Activated CD4-positive, alpha-beta T cell treated with anti-CD3 and anti-CD28 coated beads for 36 hours (primary cell): ENCODE results near the gene FILIP1L. TPM values are rescaled to one million over a fixed set of nuclear protein-coding genes. Genes with fewer than 3 reads are reported as not detected.
A peak's percentile ranks its signal among the peaks of the same experiment; 100 is the strongest.

Source experiments
- ATAC-seq: fragments of 200-7000 bp; cut with Tn5 transposase; one replicate; pipeline ENCODE4 v1.10.0; 2021; ENCODE audit warnings: mild to moderate bottlenecking, moderate library complexity
- CTCF ChIA-PET: fragments of 350-600 bp; sonication (Branson Sonifier 250); formaldehyde crosslinking; loops from one replicate; lab custom pipeline; 2021; ENCODE audit warnings: antibody characterized with exemption; lab: Charles Lee
- POLR2A ChIA-PET: fragments of 350-600 bp; sonication (Branson Sonifier 250); formaldehyde crosslinking; loops from one replicate; lab custom pipeline; 2021; ENCODE audit warnings: antibody characterized with exemption, inconsistent platforms; lab: Charles Lee
- DNase-seq: peaks from one replicate; pipeline ENCODE4 v3.0.0-alpha.2; 2020
- H3K27ac Mint-ChIP-seq: one replicate; pipeline ENCODE4 v1.8.0; 2021; ENCODE audit warnings: mixed read lengths
- H3K27me3 Mint-ChIP-seq: one replicate; pipeline ENCODE4 v1.8.0; 2021; ENCODE audit warnings: mixed read lengths
- H3K36me3 Mint-ChIP-seq: one replicate; pipeline ENCODE4 v1.8.0; 2021; ENCODE audit warnings: low read depth, mixed read lengths
- H3K4me1 Mint-ChIP-seq: one replicate; pipeline ENCODE4 v1.8.0; 2021; ENCODE audit warnings: mixed read lengths
- H3K4me3 Mint-ChIP-seq: one replicate; pipeline ENCODE4 v1.8.0; 2021; ENCODE audit warnings: mild to moderate bottlenecking, moderate library complexity, mixed read lengths
- H3K9me3 Mint-ChIP-seq: one replicate; pipeline ENCODE4 v1.8.0; 2021; ENCODE audit warnings: low read depth, mixed read lengths
- intact Hi-C, 2 experiments: fragments of 100-400 bp; cut with DNase I in 1 of 2; cut with micrococcal nuclease in 1 of 2; formaldehyde crosslinking; loops; one replicate each; pipeline versions ENCODE4 v1.14.2 to v1.15.1; 2022 to 2024; cut with DNase I, micrococcal nuclease
- total RNA-seq, 2 experiments: library from RNA; stranded (reverse); gene quantifications; one replicate each; pipeline ENCODE4 v1.2.3, GENCODE V29; 2021

Gene FILIP1L
- total RNA-seq, 2 experiments from 2014 or later: 0.11 TPM; not detected in 1

- ATAC-seq: peak; percentile 50
- Mint-ChIP-seq H3K27me3 (no peaks in the 10 kb centered on the region), H3K9me3 (no peaks in the 10 kb centered on the region), H3K27ac (peak overlapping the region; percentile 89), H3K4me1 (peaks cover 26% of the 10 kb centered on the region), H3K36me3 (peaks cover 8% of the 10 kb centered on the region), H3K4me3 (no peak overlapping the region)
- POLR2A ChIA-PET: no interaction called here
- intact Hi-C loops: no loop called here
- CTCF ChIA-PET: no interaction called here
- DNase-seq: no peak
These were observed 7.7 kb downstream of the FILIP1L start for GRCh38 chr3:100106531-100107141.

- DNase-seq: no peak
- ATAC-seq: no peak
- Mint-ChIP-seq H3K4me1 (peaks cover 26% of the 10 kb centered on the region), H3K9me3 (no peaks in the 10 kb centered on the region), H3K4me3 (no peak overlapping the region), H3K27me3 (no peaks in the 10 kb centered on the region), H3K27ac (peak overlapping the region; percentile 89), H3K36me3 (peaks cover 8% of the 10 kb centered on the region)
- POLR2A ChIA-PET: no interaction called here
- intact Hi-C loops: no loop called here
- CTCF ChIA-PET: interaction anchor here (0.6 to 1.3 kb wide), 3 partner anchors 16 to 315 kb away, joined by 3 read pairs; no protein-coding TSS in a partner anchor
These were observed 8.2 kb downstream of the FILIP1L start for GRCh38 chr3:100106094-100106493.

GRCh38 chr3:100105501-100105900, 8.8 kb downstream of the FILIP1L start:
- POLR2A ChIA-PET: no interaction called here
- Mint-ChIP-seq H3K9me3 (no peaks in the 10 kb centered on the region), H3K36me3 (peaks cover 11% of the 10 kb centered on the region), H3K4me1 (peaks cover 26% of the 10 kb centered on the region), H3K4me3 (no peak overlapping the region), H3K27me3 (no peaks in the 10 kb centered on the region), H3K27ac (peak overlapping the region; percentile 89)
- no peak for DNase-seq
- intact Hi-C loops: loop anchor here in 1 of 2 experiments (2.0 kb wide), 1 partner anchor 33 kb away; no protein-coding TSS in a partner anchor
- ATAC-seq: peak; percentile 44
- CTCF ChIA-PET: interaction anchor here (0.6 to 1.4 kb wide), 7 partner anchors 15 to 1106 kb away, joined by 3 to 5 read pairs (median 3); no protein-coding TSS in a partner anchor

GRCh38 chr3:100104817-100105413, 9.4 kb downstream of the FILIP1L start:
- Mint-ChIP-seq H3K4me3 (no peak overlapping the region), H3K27ac (peak overlapping the region; percentile 89), H3K4me1 (peaks cover 26% of the 10 kb centered on the region), H3K9me3 (peaks cover 2% of the 10 kb centered on the region), H3K36me3 (peaks cover 13% of the 10 kb centered on the region), H3K27me3 (no peaks in the 10 kb centered on the region)
- DNase-seq (no peak), ATAC-seq (no peak)
- intact Hi-C loops: loop anchor here in 1 of 2 experiments (2.0 kb wide), 1 partner anchor 32 kb away; no protein-coding TSS in a partner anchor
- ChIA-PET POLR2A (no interaction called here), CTCF (interaction anchor here (0.6 to 1.4 kb wide), 8 partner anchors 15 to 1107 kb away, joined by 3 to 5 read pairs (median 3); no protein-coding TSS in a partner anchor)

GRCh38 chr3:100104442-100104798, 9.9 kb downstream of the FILIP1L start:
- Mint-ChIP-seq H3K27ac (peak overlapping the region; percentile 7), H3K4me3 (no peak overlapping the region), H3K36me3 (peaks cover 16% of the 10 kb centered on the region), H3K9me3 (peaks cover 2% of the 10 kb centered on the region), H3K27me3 (no peaks in the 10 kb centered on the region), H3K4me1 (peaks cover 26% of the 10 kb centered on the region)
- no peak for DNase-seq
- ATAC-seq: no peak
- intact Hi-C loops: loop anchor here in 1 of 2 experiments (2.0 kb wide), 1 partner anchor 32 kb away; no protein-coding TSS in a partner anchor
- ChIA-PET CTCF (interaction anchor here (0.6 to 1.4 kb wide), 5 partner anchors 13 to 273 kb away, joined by 3 to 4 read pairs (median 3); no protein-coding TSS in a partner anchor), POLR2A (no interaction called here)

- peaks cover 26% of the 10 kb centered on the region for H3K4me1 Mint-ChIP-seq
- DNase-seq: peak; percentile 29
- intact Hi-C loops: loop anchor here in 1 of 2 experiments (2.0 kb wide), 1 partner anchor 31 kb away; no protein-coding TSS in a partner anchor
- H3K9me3 Mint-ChIP-seq: peaks cover 2% of the 10 kb centered on the region
- H3K36me3 Mint-ChIP-seq: peaks cover 16% of the 10 kb centered on the region
- no peak overlapping the region for H3K4me3 Mint-ChIP-seq
- H3K27me3 Mint-ChIP-seq: no peaks in the 10 kb centered on the region
- peak overlapping the region; percentile 7 for H3K27ac Mint-ChIP-seq
- ChIA-PET CTCF (interaction anchor here (0.6 to 1.3 kb wide), 4 partner anchors 11 to 272 kb away, joined by 3 to 4 read pairs (median 3); no protein-coding TSS in a partner anchor), POLR2A (no interaction called here)
- ATAC-seq: peak; percentile 77
These were observed 10.5 kb downstream of the FILIP1L start for GRCh38 chr3:100103558-100104441.

- peaks cover 2% of the 10 kb centered on the region for H3K9me3 Mint-ChIP-seq
- CTCF ChIA-PET: interaction anchor here (1.1 to 1.3 kb wide), 2 partner anchors 10 to 11 kb away, joined by 3 to 4 read pairs; no protein-coding TSS in a partner anchor
- no peaks in the 10 kb centered on the region for H3K27me3 Mint-ChIP-seq
- ATAC-seq: no peak
- H3K4me3 Mint-ChIP-seq: no peak overlapping the region
- no peak overlapping the region for H3K27ac Mint-ChIP-seq
- POLR2A ChIA-PET: interaction anchor here (0.6 kb wide), 1 partner anchor 40 kb away, joined by 5 read pairs; no protein-coding TSS in a partner anchor
- H3K4me1 Mint-ChIP-seq: peaks cover 26% of the 10 kb centered on the region
- intact Hi-C loops: no loop called here
- H3K36me3 Mint-ChIP-seq: peaks cover 16% of the 10 kb centered on the region
- no peak for DNase-seq
These were observed 11.5 kb downstream of the FILIP1L start for GRCh38 chr3:100102757-100103156.

- peaks cover 2% of the 10 kb centered on the region for H3K9me3 Mint-ChIP-seq
- ChIA-PET CTCF (no interaction called here), POLR2A (no interaction called here)
- H3K27ac Mint-ChIP-seq: no peak overlapping the region
- H3K27me3 Mint-ChIP-seq: no peaks in the 10 kb centered on the region
- intact Hi-C loops: no loop called here
- no peak overlapping the region for H3K4me3 Mint-ChIP-seq
- ATAC-seq: no peak
- H3K4me1 Mint-ChIP-seq: peaks cover 12% of the 10 kb centered on the region
- DNase-seq: no peak
- H3K36me3 Mint-ChIP-seq: peaks cover 10% of the 10 kb centered on the region
These were observed 13.9 kb downstream of the FILIP1L start for GRCh38 chr3:100100425-100100824.

- Mint-ChIP-seq H3K9me3 (peaks cover 2% of the 10 kb centered on the region), H3K27ac (no peak overlapping the region), H3K4me3 (no peak overlapping the region), H3K27me3 (no peaks in the 10 kb centered on the region), H3K4me1 (peaks cover 4% of the 10 kb centered on the region), H3K36me3 (peaks cover 7% of the 10 kb centered on the region)
- DNase-seq (no peak), ATAC-seq (no peak)
- POLR2A ChIA-PET: no interaction called here
- intact Hi-C loops: no loop called here
- CTCF ChIA-PET: interaction anchor here (1.2 kb wide), 1 partner anchor 10 kb away, joined by 4 read pairs; no protein-coding TSS in a partner anchor
These were observed 14.7 kb downstream of the FILIP1L start for GRCh38 chr3:100099621-100100020.

GRCh38 chr3:100098784-100099070, 15.6 kb downstream of the FILIP1L start:
- Mint-ChIP-seq H3K4me3 (no peak overlapping the region), H3K27ac (no peak overlapping the region), H3K36me3 (peaks cover 7% of the 10 kb centered on the region), H3K4me1 (no peaks in the 10 kb centered on the region), H3K9me3 (peaks cover 2% of the 10 kb centered on the region), H3K27me3 (no peaks in the 10 kb centered on the region)
- intact Hi-C loops: no loop called here
- ATAC-seq: no peak
- POLR2A ChIA-PET: no interaction called here
- CTCF ChIA-PET: interaction anchor here (1.2 kb wide), 1 partner anchor 9 kb away, joined by 4 read pairs; no protein-coding TSS in a partner anchor
- no peak for DNase-seq
